Neural progenitor cell (in vitro differentiated cells): ENCODE data around the gene SPSB4. TPM values are rescaled to one million over a fixed set of nuclear protein-coding genes. Genes with fewer than 3 reads are reported as not detected.

ENCODE experiments used
- DNase-seq: peaks from one replicate; pipeline ENCODE4 v3.0.0-alpha.2; 2016; ENCODE audit warnings: low spot score
- H2AFZ ChIP-seq: fragments of 200-600 bp; sonication (generic); replicated peaks from 2 replicates; pipeline ENCODE4 v1.6.1; 2016; ENCODE audit warnings: antibody characterized with exemption
- H3F3A ChIP-seq: fragments of 200-600 bp; sonication (generic); 2 replicates; pipeline ENCODE4 v1.6.1; 2016; ENCODE audit warnings: antibody characterized with exemption, low read depth
- H3K27ac ChIP-seq: fragments of 200-600 bp; sonication (generic); 2 replicates; pipeline ENCODE4 v1.5.1; 2016; ENCODE audit warnings: mild to moderate bottlenecking
- H3K27me3 ChIP-seq: fragments of 200-600 bp; sonication (generic); 2 replicates; pipeline ENCODE4 v1.6.1; 2016; ENCODE audit warnings: mild to moderate bottlenecking, moderate library complexity
- H3K36me3 ChIP-seq: fragments of 200-600 bp; sonication (generic); 2 replicates; pipeline ENCODE4 v1.5.1; 2016
- H3K4me1 ChIP-seq: fragments of 200-600 bp; sonication (generic); 2 replicates; pipeline ENCODE4 v1.6.1; 2016; ENCODE audit warnings: mixed run types
- H3K4me2 ChIP-seq: fragments of 200-600 bp; sonication (generic); 2 replicates; pipeline ENCODE4 v1.6.1; 2016
- H3K4me3 ChIP-seq: fragments of 200-600 bp; sonication (generic); 2 replicates; pipeline ENCODE4 v1.5.1; 2016
- H3K79me2 ChIP-seq: fragments of 200-600 bp; sonication (generic); 2 replicates; pipeline ENCODE4 v1.6.1; 2016; ENCODE audit warnings: low read depth
- H3K9ac ChIP-seq: fragments of 200-600 bp; sonication (generic); 2 replicates; pipeline ENCODE4 v1.6.1; 2016
- H3K9me3 ChIP-seq: fragments of 200-600 bp; sonication (generic); 2 replicates; pipeline ENCODE4 v1.5.1; 2016; ENCODE audit warnings: low read depth
- H4K20me1 ChIP-seq: fragments of 200-600 bp; sonication (generic); 2 replicates; pipeline ENCODE4 v1.6.1; 2016; ENCODE audit warnings: low read depth
- H3K27ac Mint-ChIP-seq: 3 replicates; pipeline ENCODE4 v1.8.0; 2021; ENCODE audit warnings: mixed read lengths
- H3K27me3 Mint-ChIP-seq: 2 replicates; pipeline ENCODE4 v1.8.0; 2022; ENCODE audit warnings: low read depth, mild to moderate bottlenecking, inconsistent platforms, moderate library complexity, mixed read lengths; ENCODE audit not compliant: insufficient read depth
- H3K36me3 Mint-ChIP-seq: 3 replicates; pipeline ENCODE4 v1.8.0; 2021; ENCODE audit warnings: mixed read lengths
- H3K4me1 Mint-ChIP-seq: 3 replicates; pipeline ENCODE4 v1.8.0; 2021; ENCODE audit warnings: mixed read lengths
- H3K4me3 Mint-ChIP-seq: 3 replicates; pipeline ENCODE4 v1.8.0; 2021; ENCODE audit warnings: mild to moderate bottlenecking, moderate library complexity, mixed read lengths
- H3K9me3 Mint-ChIP-seq: 3 replicates; pipeline ENCODE4 v1.8.0; 2020; ENCODE audit warnings: mixed read lengths
- EZH2 ChIP-seq: fragments of 200-600 bp; sonication (generic); IDR thresholded peaks from 2 replicates; pipeline ENCODE4 v1.6.1; 2017; ENCODE audit warnings: antibody characterized with exemption, mild to moderate bottlenecking, moderate library complexity
- EZH2phosphoT487 ChIP-seq: fragments of 200-600 bp; sonication (generic); IDR thresholded peaks from 2 replicates; pipeline ENCODE4 v1.6.1; 2017; ENCODE audit warnings: antibody characterized with exemption
- total RNA-seq: library from RNA; depleted of rRNA; stranded (reverse); fragments of >200 nt; gene quantifications from 2 replicates; pipeline ENCODE4 v1.2.3, GENCODE V29; 2015; ENCODE audit warnings: low replicate concordance
- TF ChIP-seq, protein P1 (sequence below): fragments of 200-600 bp; sonication (generic); IDR thresholded peaks from 2 replicates; pipeline ENCODE4 v1.5.1; 2017; ENCODE audit warnings: antibody characterized with exemption, mild to moderate bottlenecking

The SPSB4 gene
- total RNA-seq, 1 donor from 2014 or later, result 4.9 TPM

DNA sequence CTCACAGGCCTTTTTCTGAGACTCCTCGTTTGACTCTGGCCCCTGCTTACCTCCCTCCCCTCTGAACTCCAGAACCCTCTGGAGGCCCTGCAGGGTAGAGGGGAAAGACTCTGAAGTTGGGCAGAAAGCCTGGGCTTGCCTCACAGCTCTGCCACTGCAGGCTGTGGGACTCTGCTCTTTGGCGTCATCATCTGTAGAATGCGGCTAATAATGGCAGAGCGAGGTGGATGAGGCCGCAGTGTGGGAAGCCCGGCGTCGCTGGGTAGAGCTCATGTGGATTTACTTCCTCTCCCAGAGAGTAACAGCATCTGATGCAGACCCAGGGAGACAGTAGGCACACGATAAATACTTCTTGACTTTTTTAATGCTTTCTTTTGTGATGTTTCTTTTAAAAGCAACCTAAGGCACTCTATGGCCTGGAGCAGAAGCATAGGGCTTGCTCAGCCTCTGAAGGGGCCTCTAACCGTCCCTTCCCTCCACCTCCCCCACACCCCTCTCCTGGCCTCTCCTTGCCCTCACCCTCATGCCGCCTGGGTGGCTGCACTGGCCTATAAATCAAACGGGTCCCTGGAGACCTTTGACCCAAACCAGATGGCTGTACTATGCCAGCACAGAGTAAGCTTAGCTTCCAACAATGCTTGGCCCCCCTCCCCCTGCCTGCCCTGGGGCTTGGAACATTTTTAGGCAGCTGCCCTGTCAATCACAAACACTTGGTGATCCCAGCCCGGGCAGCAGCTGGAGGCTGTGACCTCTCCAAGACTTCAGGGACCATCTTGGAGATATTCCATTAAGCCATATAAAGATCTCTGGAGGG is 32.9 kb downstream of the SPSB4 start:
- peaks cover 10% of the 10 kb centered on the region for H3K79me2 ChIP-seq
- DNase-seq, result peak; percentile 86
- peak overlapping the region; percentile 54 for H3K4me3 Mint-ChIP-seq
- H3K36me3 Mint-ChIP-seq, result peaks cover 4% of the 10 kb centered on the region
- no peak for TF ChIP-seq EZH2phosphoT487
- no peaks in the 10 kb centered on the region for H3K9me3 Mint-ChIP-seq
- no peak overlapping the region for H3K4me3 ChIP-seq
- no peaks in the 10 kb centered on the region for H3K27me3 ChIP-seq
- H4K20me1 ChIP-seq, result no peaks in the 10 kb centered on the region
- H3K9me3 ChIP-seq, result no peaks in the 10 kb centered on the region
- H3K4me1 Mint-ChIP-seq, result peaks cover 93% of the 10 kb centered on the region
- peak overlapping the region; percentile 92 for H3K27ac Mint-ChIP-seq
- H3K27me3 Mint-ChIP-seq, result peaks cover 8% of the 10 kb centered on the region
- H3K4me2 ChIP-seq, result peak overlapping the region; percentile 53
- no peaks in the 10 kb centered on the region for H3K36me3 ChIP-seq
- no peak overlapping the region for H3K9ac ChIP-seq
- H3K4me1 ChIP-seq, result peaks cover 85% of the 10 kb centered on the region
- H3K27ac ChIP-seq, result peak overlapping the region; percentile 64
- H3F3A ChIP-seq, result peaks cover 23% of the 10 kb centered on the region
- H2AFZ ChIP-seq, result no peak overlapping the region

DNA sequence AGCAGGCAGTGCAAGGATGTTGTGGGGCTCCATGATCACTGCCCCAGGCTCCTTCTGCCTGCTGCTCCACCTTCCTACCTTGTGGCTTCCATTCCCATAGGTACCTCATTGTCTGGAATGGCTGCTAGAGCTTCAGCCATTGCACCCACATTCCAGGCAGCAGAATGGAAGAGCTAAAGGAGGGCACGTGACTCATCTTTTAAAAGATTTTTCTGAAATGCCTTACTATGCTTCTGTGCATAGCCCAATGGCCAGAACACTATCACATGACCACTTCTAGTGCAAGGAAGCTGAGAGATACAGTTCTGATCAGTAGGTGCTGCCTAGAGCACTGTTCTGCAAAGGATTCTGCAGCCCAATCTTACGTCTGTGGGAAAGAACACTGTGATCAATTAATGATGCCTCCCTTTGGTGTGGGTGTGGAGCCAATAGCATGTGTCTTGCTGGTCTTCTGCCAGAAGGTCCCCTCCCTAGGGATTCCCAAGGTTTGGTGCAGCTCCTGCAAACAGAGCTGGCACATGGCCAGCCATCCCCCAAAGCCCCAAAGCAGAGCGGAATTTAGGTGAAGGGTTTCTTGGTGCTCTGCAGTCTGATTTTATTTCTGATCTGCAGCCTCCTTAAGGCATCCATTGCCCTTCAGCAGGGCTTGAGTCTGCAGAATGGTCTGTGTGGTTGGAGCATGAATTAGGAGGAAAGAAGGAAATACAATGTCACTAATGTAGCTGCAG is 34.4 kb downstream of the SPSB4 start:
- Mint-ChIP-seq H3K4me1 (peaks cover 89% of the 10 kb centered on the region), H3K27ac (no peak overlapping the region), H3K9me3 (no peaks in the 10 kb centered on the region), H3K4me3 (no peak overlapping the region), H3K36me3 (peaks cover 3% of the 10 kb centered on the region), H3K27me3 (peaks cover 11% of the 10 kb centered on the region)
- peaks cover 90% of the 10 kb centered on the region for H3K4me1 ChIP-seq
- no peaks in the 10 kb centered on the region for H3K36me3 ChIP-seq
- DNase-seq, result no peak
- H3K27me3 ChIP-seq, result no peaks in the 10 kb centered on the region
- H2AFZ ChIP-seq, result no peak overlapping the region
- H3K9me3 ChIP-seq, result no peaks in the 10 kb centered on the region
- H3K27ac ChIP-seq, result no peak overlapping the region
- TF ChIP-seq, protein P1, sequence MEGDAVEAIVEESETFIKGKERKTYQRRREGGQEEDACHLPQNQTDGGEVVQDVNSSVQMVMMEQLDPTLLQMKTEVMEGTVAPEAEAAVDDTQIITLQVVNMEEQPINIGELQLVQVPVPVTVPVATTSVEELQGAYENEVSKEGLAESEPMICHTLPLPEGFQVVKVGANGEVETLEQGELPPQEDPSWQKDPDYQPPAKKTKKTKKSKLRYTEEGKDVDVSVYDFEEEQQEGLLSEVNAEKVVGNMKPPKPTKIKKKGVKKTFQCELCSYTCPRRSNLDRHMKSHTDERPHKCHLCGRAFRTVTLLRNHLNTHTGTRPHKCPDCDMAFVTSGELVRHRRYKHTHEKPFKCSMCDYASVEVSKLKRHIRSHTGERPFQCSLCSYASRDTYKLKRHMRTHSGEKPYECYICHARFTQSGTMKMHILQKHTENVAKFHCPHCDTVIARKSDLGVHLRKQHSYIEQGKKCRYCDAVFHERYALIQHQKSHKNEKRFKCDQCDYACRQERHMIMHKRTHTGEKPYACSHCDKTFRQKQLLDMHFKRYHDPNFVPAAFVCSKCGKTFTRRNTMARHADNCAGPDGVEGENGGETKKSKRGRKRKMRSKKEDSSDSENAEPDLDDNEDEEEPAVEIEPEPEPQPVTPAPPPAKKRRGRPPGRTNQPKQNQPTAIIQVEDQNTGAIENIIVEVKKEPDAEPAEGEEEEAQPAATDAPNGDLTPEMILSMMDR, result no peak
- no peak for TF ChIP-seq EZH2
- TF ChIP-seq EZH2phosphoT487, result no peak
- peaks cover 10% of the 10 kb centered on the region for H3K79me2 ChIP-seq
- H4K20me1 ChIP-seq, result no peaks in the 10 kb centered on the region
- H3K9ac ChIP-seq, result no peak overlapping the region
- H3F3A ChIP-seq, result peaks cover 23% of the 10 kb centered on the region
- peak overlapping the region; percentile 1 for H3K4me2 ChIP-seq
- H3K4me3 ChIP-seq, result no peak overlapping the region

GRCh38 chr3:141086188-141086587 is 35.0 kb downstream of the SPSB4 start:
- no peak overlapping the region for H3K9ac ChIP-seq
- peaks cover 11% of the 10 kb centered on the region for H3K27me3 Mint-ChIP-seq
- DNase-seq, result no peak
- TF ChIP-seq EZH2phosphoT487 (no peak), EZH2 (no peak)
- TF ChIP-seq, protein P1, result no peak
- peaks cover 89% of the 10 kb centered on the region for H3K4me1 Mint-ChIP-seq
- no peak overlapping the region for H3K27ac ChIP-seq
- H3K36me3 Mint-ChIP-seq, result peaks cover 3% of the 10 kb centered on the region
- no peaks in the 10 kb centered on the region for H3K36me3 ChIP-seq
- H3K4me3 Mint-ChIP-seq, result peak overlapping the region; percentile 3
- peaks cover 86% of the 10 kb centered on the region for H3K4me1 ChIP-seq
- H3K27ac Mint-ChIP-seq, result no peak overlapping the region
- no peaks in the 10 kb centered on the region for H3K9me3 Mint-ChIP-seq
- no peak overlapping the region for H3K4me3 ChIP-seq
- no peaks in the 10 kb centered on the region for H4K20me1 ChIP-seq
- peaks cover 25% of the 10 kb centered on the region for H3F3A ChIP-seq
- no peaks in the 10 kb centered on the region for H3K9me3 ChIP-seq
- peaks cover 10% of the 10 kb centered on the region for H3K79me2 ChIP-seq
- H3K4me2 ChIP-seq, result peak overlapping the region; percentile 1
- no peaks in the 10 kb centered on the region for H3K27me3 ChIP-seq
- no peak overlapping the region for H2AFZ ChIP-seq
